Epithelial cell of prostate (primary cell): ENCODE data around the gene CLEC14A.

Source experiments
- DNase-seq: peaks from one replicate; pipeline ENCODE4 v3.0.0-alpha.2; 2011; ENCODE audit warnings: low read depth, low spot score
- H3K27ac ChIP-seq: fragments of 450-650 bp; 2 replicates; pipeline ENCODE4 v1.5.1; 2017; ENCODE audit warnings: mild to moderate bottlenecking

The CLEC14A gene

DNA sequence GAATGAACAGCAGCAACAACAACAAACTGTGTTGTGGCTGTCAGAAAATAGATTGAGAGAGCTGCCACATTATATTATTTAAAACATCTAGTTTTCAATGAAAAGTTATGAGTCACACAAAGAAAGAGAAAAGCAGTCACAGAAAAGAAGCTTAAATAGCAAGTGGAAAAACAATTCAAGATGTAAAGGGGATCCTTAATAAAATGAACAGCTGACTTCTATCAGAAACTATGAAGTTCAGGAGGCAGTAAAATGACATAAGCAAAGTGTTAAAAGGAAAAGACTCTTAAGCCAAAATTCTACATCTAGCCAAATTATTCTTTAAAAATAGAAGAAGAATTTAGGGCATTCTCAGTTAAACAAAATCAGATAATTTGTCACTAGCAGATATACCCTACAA lies 5.6 kb downstream of the CLEC14A start:
- no peak for DNase-seq
- no peak overlapping the region for H3K27ac ChIP-seq

DNA sequence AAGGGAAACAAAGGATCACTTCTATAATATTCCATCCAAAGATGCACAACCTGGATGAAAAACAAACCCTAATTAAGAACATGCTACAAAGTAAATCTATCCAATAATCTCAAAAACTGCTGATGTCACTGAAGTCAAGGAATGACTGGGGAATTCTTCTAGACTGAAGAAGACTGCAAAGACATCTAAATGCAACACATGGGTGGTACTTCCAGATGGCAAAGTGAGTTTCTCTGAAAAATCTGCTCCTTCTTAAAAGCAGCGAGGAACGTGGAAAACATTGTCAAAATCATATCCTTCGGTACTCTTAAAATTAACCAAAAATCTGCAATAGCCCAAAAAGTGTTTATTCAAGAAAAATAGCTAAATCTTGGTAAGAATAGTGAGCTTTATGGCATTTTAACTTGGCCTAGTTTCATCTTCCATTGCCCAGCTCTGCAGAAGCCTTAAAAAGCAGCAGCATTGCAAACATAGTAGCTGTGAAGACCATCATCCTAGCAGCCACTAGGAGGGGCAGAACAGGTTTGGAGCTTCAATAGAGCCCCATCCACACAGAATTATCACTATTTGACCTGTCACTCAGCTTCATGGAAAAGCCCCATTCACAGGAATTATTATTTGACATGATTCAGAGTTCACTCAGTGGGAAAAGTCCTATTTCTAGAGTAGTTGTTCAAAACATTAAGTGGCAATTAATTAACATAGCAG lies 7.4 kb downstream of the CLEC14A start:
- DNase-seq: no peak

GRCh38 chr14:38243696-38244240 lies 12.1 kb downstream of the CLEC14A start:
- DNase-seq: no peak
- H3K27ac ChIP-seq: no peak overlapping the region

More for the DNA sequence above, 7.4 kb downstream of the CLEC14A start:
- no peak overlapping the region for H3K27ac ChIP-seq

- DNase-seq: no peak
These were observed 17.0 kb downstream of the CLEC14A start for GRCh38 chr14:38238878-38239277.

GRCh38 chr14:38238332-38238731 lies 17.6 kb downstream of the CLEC14A start:
- no peak overlapping the region for H3K27ac ChIP-seq
- no peak for DNase-seq

More at GRCh38 chr14:38238878-38239277, 17.0 kb downstream of the CLEC14A start:
- no peak overlapping the region for H3K27ac ChIP-seq

- H3K27ac ChIP-seq: no peak overlapping the region
- no peak for DNase-seq
These were observed 22.7 kb downstream of the CLEC14A start for GRCh38 chr14:38233218-38233617.

- DNase-seq: no peak
- H3K27ac ChIP-seq: no peak overlapping the region
These were observed 29.5 kb downstream of the CLEC14A start for GRCh38 chr14:38226366-38226765.

DNA sequence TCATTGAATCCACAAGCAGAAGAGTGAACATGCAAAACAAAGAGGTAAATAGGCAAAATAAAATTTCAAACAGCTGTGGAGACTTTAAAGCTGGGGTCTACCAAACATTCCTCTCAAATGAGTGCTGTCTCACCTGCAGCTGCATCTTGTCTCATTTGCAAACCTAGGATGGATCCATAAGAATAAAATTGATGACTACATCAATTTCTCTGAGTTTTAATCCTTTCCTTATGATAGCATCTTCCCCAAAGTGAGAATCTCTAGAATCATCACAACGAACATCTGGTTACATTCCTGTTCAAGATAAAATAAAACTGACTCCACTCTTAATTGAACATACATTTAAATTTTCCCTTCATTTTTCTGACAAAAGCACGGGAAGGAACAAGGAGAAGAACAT lies 29.9 kb downstream of the CLEC14A start:
- no peak overlapping the region for H3K27ac ChIP-seq
- no peak for DNase-seq

DNA sequence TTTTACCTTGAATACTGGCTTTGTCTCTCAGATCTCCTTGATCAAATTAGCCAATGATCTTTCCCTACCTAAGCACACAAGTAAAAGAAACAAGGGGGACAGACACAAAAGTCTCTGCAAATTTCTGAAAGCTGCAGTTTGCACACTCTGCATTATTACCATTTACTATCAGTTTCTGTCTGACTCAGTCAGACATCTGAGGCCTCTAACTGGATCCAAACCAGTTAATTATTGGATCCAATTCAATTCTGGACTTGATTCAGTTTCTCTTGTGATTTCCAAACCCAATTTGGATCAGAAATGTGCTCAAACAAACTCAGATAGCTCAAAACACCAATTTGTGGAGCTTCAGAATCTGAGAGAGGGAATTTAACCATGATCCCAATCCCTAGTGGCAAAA lies 31.6 kb downstream of the CLEC14A start:
- DNase-seq: no peak
- H3K27ac ChIP-seq: no peak overlapping the region

DNA sequence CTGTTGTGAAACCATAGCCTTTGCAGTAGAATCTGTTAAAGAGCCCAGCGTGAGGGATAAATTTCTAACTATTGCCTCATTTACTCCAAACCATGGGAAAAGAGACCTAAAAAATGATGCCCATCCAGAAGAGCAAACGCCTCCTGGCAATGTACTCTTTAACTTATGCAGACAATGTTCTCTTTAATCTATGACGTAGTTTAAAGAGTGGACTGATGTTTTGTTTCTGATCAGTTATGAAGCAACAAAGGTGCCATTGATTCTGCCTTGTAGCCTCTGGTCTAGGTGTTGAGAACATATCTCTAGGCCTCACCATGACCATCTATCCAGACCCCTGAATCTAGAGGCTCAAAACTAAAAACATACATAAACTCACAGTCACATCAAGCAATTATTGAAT lies 34.8 kb downstream of the CLEC14A start:
- H3K27ac ChIP-seq: no peak overlapping the region
- no peak for DNase-seq

DNA sequence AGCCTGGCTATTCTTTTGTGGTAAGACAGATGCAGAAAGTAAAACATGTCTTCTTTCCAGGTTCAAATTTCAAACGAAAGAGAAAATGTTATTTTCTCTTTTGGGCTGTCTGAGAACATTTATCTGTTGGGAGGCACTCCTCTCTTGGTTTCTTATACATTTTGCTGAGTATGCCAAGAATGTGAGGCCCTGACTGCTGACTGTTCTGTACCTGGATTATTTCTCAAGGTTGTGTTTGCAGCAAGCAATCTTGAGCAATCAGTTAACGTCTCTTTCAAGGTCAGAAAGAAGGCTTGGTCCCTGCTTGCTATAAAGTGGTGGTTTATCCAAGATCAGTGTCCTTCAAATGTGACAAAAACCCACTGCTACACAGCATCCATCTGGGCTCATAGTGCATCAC lies 38.3 kb downstream of the CLEC14A start:
- H3K27ac ChIP-seq: no peak overlapping the region
- no peak for DNase-seq

DNA sequence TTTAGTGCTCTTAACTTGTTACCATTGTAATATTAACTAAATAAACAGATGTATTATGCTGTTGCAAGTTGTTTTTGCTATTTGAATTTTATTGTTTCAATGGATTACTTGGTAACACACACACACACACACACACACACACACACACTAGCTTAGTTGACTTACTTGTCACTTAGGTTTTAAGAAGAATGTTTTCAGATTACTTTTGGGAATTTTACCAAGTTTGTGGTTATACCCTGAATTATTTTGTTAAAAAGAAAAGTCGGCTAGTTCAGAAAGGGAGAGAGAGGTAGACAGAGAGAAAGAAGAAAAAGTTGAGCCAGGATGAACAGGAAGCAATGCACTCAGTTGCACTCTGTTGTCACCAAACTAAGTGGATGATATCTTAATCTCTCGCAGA lies 42.9 kb downstream of the CLEC14A start:
- DNase-seq: no peak
- H3K27ac ChIP-seq: no peak overlapping the region

DNA sequence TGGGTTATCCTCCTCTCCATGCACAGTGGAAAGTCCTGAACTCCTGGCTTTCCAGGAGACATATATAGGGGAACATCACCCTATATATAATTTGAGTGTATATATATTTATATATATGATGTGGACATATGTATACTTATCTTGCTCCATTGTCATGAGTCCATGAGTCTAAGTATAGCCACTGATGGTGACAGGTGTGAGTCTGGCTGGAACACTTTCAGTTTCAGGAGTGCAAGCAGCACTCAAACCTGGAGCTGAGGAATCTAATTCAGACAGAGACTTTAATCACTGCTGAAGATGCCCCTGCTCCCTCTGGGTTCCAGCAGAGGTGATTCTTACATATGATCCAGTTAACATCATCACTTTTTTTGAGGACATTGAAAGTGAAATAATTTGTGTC lies 43.8 kb downstream of the CLEC14A start:
- H3K27ac ChIP-seq: no peak overlapping the region
- no peak for DNase-seq

DNA sequence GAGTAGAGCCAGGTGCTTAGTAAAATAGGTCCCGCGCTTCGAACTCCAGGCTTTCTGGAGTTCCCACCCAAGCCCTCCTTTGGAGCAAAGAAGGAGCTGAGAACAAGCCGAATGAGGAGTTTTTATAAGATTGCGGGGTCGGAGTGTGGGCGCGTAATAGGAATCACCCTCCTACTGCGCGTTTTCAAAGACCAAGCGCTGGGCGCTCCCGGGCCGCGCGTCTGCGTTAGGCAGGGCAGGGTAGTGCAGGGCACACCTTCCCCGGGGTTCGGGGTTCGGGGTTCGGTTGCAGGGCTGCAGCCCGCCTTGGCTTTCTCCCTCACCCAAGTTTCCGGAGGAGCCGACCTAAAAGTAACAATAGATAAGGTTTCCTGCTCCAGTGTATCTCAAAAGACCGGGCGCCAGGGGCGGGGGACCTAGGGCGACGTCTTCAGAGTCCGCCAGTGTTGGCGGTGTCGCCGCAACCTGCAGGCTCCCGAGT lies 44.6 kb downstream of the CLEC14A start:
- H3K27ac ChIP-seq: no peak overlapping the region
- DNase-seq: no peak

DNA sequence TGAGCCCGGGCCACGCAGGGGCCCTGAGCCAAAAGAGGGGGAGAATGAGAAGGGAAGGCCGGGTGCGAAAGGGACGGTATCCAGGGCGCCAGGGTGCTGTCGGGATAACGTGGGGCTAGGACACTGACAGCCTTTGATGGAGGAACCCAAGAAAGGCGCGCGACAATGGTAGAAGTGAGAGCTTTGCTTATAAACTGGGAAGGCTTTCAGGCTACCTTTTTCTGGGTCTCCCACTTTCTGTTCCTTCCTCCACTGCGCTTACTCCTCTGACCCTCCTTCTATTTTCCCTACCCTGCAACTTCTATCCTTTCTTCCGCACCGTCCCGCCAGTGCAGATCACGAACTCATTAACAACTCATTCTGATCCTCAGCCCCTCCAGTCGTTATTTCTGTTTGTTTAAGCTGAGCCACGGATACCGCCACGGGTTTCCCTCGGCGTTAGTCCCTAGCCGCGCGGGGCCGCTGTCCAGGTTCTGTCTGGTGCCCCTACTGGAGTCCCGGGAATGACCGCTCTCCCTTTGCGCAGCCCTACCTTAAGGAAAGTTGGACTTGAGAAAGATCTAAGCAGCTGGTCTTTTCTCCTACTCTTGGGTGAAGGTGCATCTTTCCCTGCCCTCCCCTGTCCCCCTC lies 45.2 kb downstream of the CLEC14A start:
- DNase-seq: no peak
- H3K27ac ChIP-seq: no peak overlapping the region

GRCh38 chr14:38209572-38210557 lies 46.0 kb downstream of the CLEC14A start:
- no peak overlapping the region for H3K27ac ChIP-seq
- peak; percentile 24 for DNase-seq

- no peak overlapping the region for H3K27ac ChIP-seq
- DNase-seq: no peak
These were observed 47.0 kb downstream of the CLEC14A start for GRCh38 chr14:38208618-38209562.

- no peak for DNase-seq
These were observed 47.9 kb downstream of the CLEC14A start, which contains the start of gene SSTR1 for GRCh38 chr14:38207736-38208617. SSTR1 (plus strand) TSS chr14:38207904; CDS start chr14:38209390, 1,486 bp downstream.

More at GRCh38 chr14:38207736-38208617, 47.9 kb downstream of the CLEC14A start, which contains the start of gene SSTR1:
- H3K27ac ChIP-seq: no peak within 1 kb of the TSS
